NCI-H2171 treated with DMSO at 0.1 percent for 48 hours (cell line): ENCODE data around the gene ASPG.
"Not testable (repeated sequence)": the region's sequence is repeated elsewhere in the genome, so short reads cannot be mapped to it uniquely, and the experiment has no call there.

Source experiments
- DNase-seq: peaks from one replicate; lab custom pipeline; 2025; lab: John Stamatoyannopoulos, UW

ASPG gene

DNA sequence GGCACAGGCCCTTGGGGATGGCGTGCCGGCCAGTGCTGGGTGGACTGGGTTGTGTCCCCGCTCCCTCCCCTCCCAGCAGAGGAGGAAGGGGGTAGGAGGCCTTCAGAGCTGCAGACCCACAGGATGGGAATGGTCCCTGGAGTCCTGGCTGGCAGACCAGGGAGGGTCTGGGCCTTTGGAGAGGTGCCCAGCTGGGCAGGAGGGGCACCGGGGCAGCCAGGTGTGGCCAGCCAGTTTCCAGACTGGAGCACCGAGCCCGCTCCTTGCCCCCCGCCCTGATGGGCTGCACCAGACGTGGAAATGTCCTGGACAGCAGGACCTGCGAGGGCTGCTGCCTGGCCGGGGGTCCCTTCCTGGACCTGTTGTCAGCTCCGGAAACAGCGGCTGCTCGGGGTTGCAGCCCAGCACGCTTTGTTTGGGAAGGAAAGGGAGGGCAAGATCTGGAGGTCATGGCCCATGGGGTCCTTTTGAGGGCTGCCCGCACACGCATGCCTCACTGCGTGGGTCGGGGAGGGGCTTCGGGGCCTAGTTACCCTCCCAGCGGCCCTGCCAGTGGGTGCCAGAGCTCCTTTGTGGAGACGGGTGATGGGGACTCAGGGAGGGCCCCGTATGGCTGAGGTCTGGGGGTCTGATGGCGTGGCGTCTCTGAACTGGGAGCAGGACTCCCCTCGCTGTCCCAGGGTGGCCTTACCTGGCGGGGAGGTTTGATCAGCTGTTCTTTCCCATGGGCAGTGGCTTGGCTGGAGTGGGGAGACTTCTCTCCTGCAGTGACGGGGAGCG, 62.0 kb downstream of the ASPG start:
- DNase-seq = no peak

DNA sequence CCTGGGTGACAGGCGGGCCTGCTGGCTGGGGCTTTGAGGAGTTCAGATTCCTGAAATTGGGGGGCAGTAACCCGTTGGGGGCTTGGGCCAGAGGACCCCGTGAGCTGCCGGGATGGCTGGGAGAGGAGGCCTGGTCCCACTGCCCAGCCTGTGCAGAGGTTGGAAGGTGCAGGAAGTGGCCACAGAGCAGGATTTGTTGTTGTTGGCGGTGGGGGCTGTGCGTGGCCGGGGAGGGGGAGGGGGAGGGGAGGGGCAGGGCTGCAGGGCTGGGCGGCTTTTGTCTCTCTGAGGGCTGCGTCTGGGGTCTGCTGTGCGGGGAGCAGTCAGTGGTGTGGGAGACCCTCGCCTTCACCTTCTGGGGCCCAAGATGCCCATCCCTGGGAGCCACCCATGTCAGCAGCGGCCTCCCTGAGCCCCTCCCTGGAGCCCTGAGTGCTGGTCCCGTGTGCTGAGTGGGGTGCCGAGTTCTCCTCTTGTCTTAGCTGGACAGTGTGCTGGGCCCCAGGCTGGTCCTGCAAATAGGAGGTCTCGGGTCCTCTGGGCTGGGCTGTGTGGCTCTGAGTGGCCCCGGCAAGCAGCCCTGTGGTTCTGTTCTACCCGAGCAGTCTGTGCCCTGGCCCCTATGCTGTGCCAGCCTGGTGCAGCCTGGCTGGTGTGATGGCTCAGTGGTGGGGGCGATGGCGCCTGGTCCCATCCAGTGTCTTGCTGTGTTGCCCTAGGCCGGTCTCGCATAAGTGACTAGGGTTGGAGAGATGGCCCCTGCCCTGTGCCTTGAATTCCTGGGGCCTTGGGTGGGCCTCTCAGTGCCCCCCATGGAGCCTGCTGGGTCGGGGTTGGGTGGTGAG, 63.2 kb downstream of the ASPG start:
- DNase-seq = no peak

DNA sequence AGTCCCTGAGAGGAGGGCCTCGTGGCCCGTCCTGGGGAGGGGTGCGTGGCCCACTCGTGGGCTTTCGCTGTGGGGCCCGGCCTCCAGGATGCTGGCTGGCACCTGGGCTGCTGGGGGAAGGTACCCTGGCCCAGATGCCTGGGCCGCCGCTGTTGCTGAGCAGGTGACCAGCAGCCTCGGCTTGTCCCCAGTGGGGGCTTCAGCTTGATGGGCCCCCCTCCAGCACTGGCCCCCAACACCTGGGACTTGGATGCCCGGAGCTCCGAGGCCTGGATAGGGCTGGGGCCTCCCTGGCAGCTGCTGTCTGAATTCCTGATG, 63.7 kb downstream of the ASPG start:
- DNase-seq = no peak

DNA sequence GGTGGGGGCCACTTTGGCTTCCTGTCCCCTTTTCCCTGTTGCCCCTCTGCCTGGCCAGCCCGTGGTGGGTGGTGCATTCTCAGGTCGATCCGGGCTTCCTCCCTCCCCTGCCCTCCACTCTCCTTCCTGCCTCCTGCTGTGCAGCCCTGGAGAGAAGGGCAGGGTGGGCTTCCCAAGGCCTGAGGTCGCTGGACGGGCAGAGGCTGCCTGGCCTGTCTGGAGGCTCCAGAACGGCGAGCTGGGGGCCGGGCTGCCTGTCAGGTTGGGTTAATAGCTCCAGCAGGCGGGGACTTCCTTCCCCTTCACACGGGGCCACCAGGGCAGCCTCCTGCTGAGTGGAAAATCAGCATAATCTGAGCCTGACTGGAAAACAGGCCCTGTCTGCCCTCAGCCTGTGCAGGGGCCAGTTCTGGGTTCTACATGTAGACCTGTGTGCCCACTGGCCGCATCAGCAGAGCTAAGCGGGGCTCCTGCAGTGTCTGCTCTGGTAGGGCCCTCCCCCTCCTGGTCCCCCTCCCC, 64.2 kb downstream of the ASPG start:
- no peak for DNase-seq

DNA sequence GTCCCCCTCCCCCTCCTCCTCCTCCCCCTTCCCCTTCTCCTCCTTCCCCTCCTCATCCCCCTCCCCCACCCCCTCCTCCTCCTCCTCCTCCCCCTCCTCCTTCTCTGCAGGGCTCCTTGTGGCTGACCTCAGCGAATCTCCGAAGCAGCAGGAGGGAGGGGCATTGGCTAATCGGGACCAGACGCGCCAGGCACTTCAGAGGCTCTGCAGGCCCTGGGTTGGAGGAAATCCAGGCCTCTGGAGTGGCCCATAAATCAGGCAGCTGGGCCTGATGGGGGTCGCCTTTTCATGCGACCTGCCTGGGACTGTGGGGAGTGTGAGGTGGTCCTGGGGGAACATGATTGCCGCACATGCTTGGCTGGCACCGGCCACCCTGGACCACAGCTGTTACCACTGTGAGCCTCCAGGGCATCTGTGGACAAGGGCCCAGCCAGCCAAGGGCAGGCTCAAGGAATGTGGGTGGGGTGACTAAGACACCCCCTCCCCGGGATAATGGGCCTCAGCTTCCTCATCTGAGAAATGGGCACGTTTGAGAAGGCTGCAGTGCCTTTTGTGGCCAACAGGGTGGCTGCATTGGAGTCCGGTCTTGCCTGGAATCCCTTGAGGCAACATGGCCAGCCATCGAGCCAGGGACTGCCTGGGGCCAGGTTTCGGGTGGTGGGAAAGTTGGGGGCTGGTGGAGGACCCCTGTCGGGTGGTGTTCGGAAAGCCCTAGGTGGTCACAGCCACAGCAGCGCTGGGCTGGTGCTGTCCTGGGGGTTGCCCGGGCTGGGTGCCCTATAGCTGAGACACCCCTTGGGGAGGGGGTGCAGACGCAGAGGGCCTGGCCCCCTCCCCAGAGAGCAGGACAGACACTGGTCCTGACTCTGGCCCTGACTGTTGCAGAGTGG, 64.9 kb downstream of the ASPG start:
- DNase-seq = peak; percentile 51

DNA sequence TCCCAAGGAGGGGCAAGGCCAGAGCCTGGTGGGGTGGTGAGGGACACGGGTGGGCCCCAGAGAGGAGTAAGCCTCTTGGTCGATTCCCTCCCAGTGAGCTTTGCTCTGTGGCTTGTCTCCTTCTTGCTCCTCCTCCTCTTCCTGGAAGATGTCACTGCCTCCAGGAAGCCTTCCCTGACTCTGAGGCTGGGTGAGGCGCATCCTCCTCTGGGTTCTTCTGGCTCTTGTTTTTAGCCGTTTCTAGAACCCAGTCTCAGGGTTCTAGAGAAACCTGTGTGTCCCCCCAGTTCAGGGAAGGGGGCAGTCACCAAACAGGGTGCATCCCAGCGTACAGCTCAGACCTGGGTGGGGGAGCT, 65.5 kb downstream of the ASPG start:
- no peak for DNase-seq

DNA sequence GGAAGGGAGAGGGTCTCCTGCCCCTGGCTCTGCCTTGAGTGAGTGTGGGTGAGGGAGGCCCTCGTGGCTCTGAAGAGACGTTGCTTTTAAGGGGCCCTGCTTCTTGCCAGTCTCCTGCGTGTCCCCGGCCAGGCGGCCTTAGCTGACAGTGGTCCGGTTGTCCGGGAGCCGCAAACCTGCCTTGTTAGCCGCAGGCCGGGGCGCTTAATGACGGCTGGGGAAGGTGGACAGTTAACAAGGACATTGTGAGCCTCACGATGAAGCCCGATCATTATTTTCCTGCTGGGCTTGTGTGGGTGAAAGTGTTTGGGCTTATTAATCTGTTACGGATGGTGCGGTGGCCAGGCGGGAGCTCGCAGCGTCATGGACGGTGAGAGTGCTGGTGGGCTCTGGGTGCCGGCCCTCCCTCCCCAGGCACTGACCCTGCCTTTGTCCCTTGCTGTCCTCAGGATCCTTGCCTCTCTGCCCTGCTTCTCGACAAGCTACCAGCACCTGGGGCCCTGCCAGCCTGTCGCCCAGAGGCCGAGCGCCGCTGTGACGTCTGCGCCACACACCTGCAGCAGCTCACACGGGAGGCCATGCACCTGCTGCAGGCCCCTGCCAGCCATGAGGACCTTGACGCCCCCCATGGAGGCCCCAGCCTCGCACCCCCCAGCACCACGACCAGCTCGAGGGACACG, 66.2 kb downstream of the ASPG start:
- DNase-seq = no peak

DNA sequence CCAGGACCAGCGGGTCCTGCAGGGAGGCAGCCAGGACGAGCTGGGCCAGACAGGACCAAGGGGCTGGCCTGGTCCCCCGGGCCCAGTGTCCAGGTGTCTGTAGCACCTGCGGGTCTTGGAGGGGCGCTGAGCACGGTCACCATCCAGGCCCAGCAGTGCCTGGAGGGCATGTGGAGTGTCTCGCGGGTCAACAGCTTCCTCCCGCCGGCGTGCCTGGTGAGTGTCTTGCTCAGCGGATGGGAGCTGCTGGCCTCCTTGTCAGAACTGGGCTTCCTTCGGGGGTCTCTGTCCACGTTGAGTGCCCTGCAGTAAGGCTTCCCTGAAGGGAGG, 66.7 kb downstream of the ASPG start:
- DNase-seq = no peak

DNA sequence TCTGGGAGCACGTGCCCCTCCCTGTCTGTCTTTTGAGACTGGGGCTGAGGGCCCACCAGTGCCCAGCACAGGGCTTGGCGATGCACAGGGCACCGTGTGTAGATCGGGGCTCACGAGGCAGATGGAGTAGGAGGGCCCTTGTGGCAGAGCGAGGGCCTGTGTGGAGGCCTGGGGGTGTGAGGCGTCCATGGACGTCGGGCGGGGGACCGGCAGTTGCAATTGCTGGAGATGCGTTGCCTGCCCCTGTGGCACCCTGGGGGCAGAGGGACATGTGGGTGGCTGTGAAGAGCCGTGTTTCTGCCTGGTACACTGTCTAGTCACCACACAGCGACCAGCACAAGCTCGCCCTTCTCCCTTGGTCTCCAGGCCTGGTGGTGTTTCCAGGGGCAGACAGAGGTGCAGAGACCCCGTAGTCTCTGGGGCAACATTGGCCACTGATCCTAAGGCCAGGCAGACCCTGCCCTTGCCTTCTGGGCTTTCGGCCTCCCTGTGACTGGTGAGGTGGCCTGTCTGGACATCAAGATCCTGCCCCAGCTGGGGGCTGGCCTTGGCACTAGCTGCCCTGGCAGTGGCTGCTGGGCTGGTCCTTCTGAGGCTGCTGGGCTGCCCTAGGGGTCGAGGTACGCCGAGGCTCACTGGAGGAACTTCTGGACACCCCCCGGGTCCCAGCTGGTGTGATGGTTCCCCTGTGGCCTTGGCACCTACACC, 67.3 kb downstream of the ASPG start:
- DNase-seq = no peak

DNA sequence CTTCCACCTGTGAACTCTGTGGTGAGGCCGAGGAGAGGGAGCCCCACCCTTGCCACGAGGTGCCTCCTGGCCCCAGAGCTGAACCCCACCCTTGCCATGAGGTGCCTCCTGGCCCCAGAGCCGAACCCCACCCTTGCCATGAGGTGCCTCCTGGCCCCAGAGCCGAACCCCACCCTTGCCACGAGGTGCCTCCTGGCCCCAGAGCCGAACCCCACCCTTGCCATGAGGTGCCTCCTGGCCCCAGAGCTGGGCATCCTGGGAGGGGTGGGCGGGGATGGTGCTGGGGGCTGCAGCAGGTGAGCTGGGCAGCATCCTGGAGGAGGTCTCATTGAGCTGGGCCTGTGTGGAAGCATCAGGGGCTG, 67.9 kb downstream of the ASPG start:
- DNase-seq = not testable (repeated sequence)

DNA sequence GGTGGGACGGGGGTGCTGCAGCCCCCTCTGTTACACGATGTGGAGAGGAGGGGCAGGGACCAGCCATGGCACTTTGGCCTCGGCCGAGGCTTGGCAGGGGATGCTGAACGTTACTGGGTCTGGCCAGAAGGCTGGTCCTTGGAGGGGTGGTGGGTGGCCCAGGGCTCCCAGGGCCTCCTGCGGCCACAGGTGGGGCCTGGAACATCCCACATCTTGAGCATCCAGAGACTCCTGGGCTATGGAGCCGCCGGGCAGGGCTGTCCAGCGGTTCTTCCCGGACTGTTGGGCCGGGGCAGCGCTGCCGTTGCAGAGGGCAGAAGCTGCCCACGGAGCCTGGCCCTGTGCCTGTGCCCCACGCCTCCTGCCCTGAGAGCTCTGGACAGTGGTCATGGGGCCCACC, 68.7 kb downstream of the ASPG start:
- no peak for DNase-seq

DNA sequence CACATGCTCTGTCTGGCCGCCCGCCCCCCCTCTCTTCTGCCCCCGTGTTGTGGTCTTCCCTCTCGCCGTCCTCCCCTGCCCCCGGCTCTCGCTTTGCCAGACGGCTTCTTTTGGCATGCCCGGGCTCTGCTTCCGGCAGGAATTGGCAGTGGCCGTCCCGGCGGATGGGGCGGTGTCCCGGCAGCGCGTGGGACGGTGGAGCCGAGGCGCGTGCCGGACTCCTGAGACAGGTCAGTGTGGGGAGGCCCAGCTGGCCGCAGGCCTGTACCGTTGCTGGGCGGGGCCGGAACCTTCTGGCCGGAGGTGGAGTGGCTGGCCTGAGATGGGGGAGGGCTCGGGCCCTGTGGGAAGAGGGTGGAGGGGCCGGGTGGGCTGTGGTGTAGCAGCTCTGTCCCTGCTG, 70.0 kb downstream of the ASPG start:
- no peak for DNase-seq

DNA sequence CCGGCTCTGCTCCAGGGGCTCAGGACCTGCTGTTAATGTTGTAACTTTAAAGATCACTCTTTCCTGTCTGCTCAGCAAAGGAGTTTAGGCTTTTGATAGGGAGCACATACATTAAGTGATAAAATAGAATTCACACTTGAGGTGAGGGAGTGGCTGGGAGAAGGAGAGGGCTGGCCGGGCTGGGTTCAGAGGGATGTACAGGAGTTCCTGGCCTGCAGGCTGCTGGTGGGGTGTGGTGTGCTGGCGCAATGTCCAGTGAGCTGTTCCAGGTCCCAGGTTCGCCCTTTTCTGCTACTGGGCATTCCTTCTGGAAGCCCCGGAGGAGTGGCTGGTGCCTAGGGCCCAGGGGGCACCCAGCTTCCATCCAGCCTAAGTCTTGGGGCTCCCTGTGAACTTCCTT, 70.6 kb downstream of the ASPG start:
- no peak for DNase-seq

DNA sequence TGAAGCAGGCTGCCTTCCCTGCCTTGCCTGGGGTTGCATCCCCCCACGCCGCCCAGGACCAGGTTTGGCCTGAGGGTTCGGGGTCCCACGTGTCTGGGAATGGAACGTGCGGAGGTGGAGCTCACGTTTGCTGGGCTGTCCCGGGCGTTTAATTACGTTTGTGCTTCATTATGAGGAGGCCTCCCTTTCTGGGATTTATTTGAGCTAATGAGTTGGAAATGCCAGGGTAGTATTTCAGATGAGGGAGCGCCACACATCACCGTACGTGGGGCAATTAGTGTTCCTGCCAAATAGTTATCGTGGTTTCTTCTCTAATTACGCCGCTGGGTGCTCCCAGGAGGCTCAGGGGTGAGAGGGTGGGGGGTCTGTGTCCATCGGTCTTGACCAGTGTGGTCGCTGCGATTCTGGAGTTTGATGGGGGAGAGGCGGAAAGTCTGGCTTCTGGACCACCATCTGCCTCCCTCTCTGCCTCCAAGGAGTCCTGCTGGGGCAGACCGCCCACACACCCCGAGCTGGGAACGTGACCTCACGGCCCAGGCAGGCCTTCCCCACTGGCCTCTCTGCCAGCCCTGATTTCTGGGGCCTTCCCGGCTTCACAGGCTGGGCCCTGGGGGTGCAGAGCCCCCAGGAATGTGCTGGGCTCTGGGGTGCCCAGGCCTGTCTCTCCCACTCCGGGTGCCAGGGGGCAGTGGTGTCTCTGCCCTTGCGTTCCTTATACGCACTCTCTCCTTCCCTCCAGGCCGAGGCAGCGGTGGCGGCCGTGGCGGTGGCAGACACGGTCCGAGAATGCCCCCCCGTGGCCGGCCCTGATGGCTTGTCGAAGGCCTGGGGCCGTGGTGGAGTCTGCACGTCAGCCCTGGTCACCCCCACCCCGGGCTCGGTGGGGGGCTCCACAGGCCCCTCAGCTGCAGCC, 71.8 kb downstream of the ASPG start:
- no peak for DNase-seq

DNA sequence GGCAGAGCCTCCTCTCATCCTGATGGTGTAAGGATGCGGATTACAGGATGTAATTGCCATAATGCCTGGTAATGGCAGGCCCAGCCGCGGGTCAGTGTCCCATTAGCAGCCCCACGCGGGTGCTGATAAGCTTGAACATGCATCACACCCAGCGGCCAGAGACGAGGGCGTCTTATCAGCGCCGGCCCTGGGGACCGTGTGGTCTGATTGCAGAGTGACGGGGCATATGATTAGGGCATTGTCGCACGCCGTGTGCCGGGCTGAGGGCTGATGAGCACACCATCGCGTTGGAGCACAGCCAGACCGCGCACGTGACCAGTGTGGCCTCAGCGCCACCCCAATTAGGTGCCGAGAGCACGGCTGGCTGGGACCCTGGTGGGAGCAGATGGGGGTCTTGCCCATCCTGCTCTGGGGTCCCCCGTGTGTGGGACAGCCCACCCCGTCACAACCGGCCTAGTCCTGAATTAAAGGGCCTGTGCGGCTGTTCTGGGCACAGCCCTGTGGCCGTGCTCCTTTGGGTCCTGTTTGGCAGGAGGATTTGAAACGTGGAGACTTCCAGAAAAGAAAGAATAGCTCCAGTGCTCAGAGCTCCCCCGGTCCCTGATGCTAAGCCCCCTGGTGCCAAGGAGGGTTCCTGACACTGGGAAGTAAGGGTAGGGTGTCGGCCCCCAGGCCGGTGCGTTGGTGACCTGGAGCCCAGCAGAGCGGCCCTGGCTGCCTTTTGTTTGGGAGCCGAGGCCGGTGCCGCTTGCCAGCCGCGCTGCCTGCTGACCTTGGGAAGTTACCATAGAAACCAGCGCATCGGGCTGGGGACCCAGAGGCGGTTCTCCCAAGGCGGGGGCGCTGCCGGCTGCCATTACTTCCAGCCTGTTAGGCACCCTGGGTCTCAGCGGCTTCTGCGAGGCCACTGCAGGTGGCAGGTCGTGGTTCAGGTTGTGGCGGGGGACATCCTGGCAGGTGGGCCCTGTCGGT, 73.6 kb downstream of the ASPG start:
- no peak for DNase-seq

DNA sequence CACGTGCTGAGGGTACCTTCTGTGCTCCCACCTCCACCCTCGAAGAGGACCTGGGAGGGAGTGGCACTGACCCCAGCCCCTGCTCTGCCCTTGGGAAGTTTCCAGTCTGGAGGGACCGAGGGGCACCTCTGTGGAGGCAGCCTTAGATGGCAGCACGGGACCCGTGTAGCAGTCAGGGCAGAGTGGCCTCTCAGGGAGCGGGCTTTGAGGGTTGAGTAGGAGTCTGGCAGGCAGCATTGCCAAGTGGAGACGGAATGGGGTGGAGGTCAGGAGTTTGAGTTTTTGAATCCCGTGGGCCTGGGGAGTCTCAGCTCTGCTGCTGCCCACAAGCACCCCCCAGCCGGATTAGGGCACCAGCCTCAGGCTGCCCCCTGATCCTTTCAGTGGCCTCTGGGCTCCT, 74.5 kb downstream of the ASPG start:
- no peak for DNase-seq

DNA sequence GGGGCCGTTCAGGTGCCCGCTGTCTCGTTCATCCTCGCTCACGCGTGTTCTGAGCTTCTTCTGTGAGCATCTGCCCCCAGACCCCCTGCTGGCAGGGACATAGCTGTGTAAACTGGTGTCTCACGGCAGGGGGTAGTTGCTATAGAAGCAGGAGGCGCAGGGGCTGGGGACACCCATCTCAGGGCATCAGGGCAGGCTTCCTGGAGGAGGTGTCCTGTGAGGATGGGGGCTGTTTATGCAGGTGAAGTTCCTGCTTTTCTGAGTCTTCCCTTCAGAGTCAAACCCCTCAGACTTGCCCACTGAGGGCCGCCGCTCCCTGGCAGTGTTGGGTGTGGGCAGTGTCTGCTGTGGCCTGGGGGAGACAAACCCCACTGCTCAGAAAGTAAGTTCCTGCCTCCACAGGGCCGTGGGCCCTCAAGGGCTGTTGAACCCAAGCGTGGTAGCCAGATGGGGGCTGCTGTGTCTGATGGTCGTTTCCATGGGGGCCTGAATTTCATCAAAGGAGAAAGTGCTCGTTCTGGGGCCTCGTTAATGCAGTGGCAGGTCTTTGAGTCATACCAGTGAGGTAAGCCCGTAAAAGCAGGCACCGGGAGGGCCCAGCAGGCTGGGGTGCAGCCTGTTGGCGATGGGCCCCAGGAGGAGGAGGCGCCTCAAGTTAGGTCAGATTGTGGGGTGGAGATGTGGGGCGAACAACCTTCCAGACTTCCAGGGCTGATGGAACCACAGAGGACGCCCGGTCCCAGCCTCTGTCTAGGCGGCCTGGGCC, 76.3 kb downstream of the ASPG start:
- peak; percentile 36 for DNase-seq

DNA sequence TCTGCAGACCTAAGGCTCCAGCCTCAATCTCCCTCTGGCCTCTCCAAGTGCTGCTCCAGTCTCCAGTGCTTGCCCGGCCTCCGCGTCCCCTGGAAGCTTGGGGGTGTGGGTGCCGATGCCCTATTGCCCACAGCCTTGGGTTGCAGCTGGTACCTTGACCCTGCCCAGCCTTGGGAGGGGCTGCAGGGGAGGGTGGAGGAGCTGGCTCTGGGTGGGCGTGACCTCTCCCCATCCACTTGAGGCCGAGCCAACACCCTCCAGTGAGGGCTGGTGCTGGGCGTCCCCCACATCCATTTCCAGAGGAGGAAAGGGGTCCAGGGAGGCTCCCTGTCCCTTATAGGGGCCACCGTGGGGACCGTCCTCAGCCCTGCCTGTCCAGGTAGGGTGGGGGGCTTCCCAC, 77.0 kb downstream of the ASPG start:
- DNase-seq = no peak
